NCI-H2081 (cell line): ENCODE results near the gene SBSN.

Experiments used
- DNase-seq, 2 experiments: peaks; one replicate each; lab custom pipeline; 2025; lab: John Stamatoyannopoulos, UW

Gene SBSN

GRCh38 chr19:35554076-35554475 is 26.0 kb upstream of the SBSN start:
- no peak for DNase-seq

- no peak for DNase-seq
These were observed 25.4 kb upstream of the SBSN start for GRCh38 chr19:35553385-35554000.

- no peak for DNase-seq
These were observed 24.6 kb upstream of the SBSN start for GRCh38 chr19:35552534-35553384.

- DNase-seq = no peak
These were observed 23.1 kb upstream of the SBSN start for GRCh38 chr19:35551091-35551810.

GRCh38 chr19:35549879-35550523 is 21.9 kb upstream of the SBSN start:
- no peak for DNase-seq

GRCh38 chr19:35549174-35549788 is 21.2 kb upstream of the SBSN start:
- DNase-seq = peak; percentile 57 to 79

GRCh38 chr19:35546532-35546931 is 18.4 kb upstream of the SBSN start:
- no peak for DNase-seq

GRCh38 chr19:35545855-35546381 is 17.8 kb upstream of the SBSN start:
- DNase-seq = peak in 1 of 2 experiments; percentile 12

- DNase-seq = peak; percentile 86 to 91
These were observed 17.1 kb upstream of the SBSN start, which contains the start of gene TMEM147 for GRCh38 chr19:35545001-35545854. TSS of gene TMEM147 (plus strand) at chr19:35545626. CDS start at chr19:35545740, 114 bp downstream.

GRCh38 chr19:35544110-35544802 is 16.1 kb upstream of the SBSN start:
- DNase-seq = no peak

- no peak for DNase-seq
These were observed 15.4 kb upstream of the SBSN start for GRCh38 chr19:35543280-35544109.

GRCh38 chr19:35542209-35542608 is 14.1 kb upstream of the SBSN start:
- no peak for DNase-seq

GRCh38 chr19:35540356-35540927 is 12.3 kb upstream of the SBSN start:
- no peak for DNase-seq

GRCh38 chr19:35539850-35540249 is 11.7 kb upstream of the SBSN start:
- no peak for DNase-seq

- no peak for DNase-seq
These were observed 11.2 kb upstream of the SBSN start for GRCh38 chr19:35539314-35539713.

GRCh38 chr19:35534803-35535480 is 6.8 kb upstream of the SBSN start:
- DNase-seq = no peak

GRCh38 chr19:35533822-35534392 is 5.8 kb upstream of the SBSN start:
- no peak for DNase-seq
